Neuron (in vitro differentiated cells): ENCODE data around the gene RNF34.

Experiments
- H2AFZ ChIP-seq: one replicate; pipeline ENCODE4 v1.6.1; 2013; ENCODE audit warnings: low read depth, mild to moderate bottlenecking, inconsistent platforms, low read length, moderate library complexity
- H3K27me3 ChIP-seq: one replicate; pipeline ENCODE4 v1.6.1; 2013; ENCODE audit warnings: low read length; ENCODE audit not compliant: insufficient read depth
- H3K36me3 ChIP-seq: one replicate; pipeline ENCODE4 v1.6.1; 2013; ENCODE audit warnings: low read length; ENCODE audit not compliant: insufficient read depth
- H3K4me1 ChIP-seq: one replicate; pipeline ENCODE4 v1.6.1; 2013; ENCODE audit warnings: low read length; ENCODE audit not compliant: insufficient read depth
- H3K4me3 ChIP-seq: 2 replicates; pipeline ENCODE4 v1.5.1; 2013; ENCODE audit warnings: mild to moderate bottlenecking, low read length, moderate library complexity
- H3K9me3 ChIP-seq: one replicate; pipeline ENCODE4 v1.6.1; 2013; ENCODE audit warnings: low read length

Gene RNF34

GRCh38 chr12:121468499-121468801 is 68.5 kb downstream of the RNF34 start:
- peaks cover 5% of the 10 kb centered on the region for H3K36me3 ChIP-seq
- H3K4me3 ChIP-seq: no peak overlapping the region
- no peak overlapping the region for H2AFZ ChIP-seq
- no peaks in the 10 kb centered on the region for H3K27me3 ChIP-seq
- no peaks in the 10 kb centered on the region for H3K9me3 ChIP-seq
- peaks cover 14% of the 10 kb centered on the region for H3K4me1 ChIP-seq

GRCh38 chr12:121470751-121471150 is 70.8 kb downstream of the RNF34 start:
- Histone ChIP-seq H3K36me3 (no peaks in the 10 kb centered on the region), H3K4me3 (no peak overlapping the region), H3K4me1 (peaks cover 10% of the 10 kb centered on the region), H3K27me3 (no peaks in the 10 kb centered on the region), H2AFZ (no peak overlapping the region), H3K9me3 (no peaks in the 10 kb centered on the region)

- Histone ChIP-seq H2AFZ (no peak overlapping the region), H3K4me3 (no peak overlapping the region), H3K27me3 (no peaks in the 10 kb centered on the region), H3K9me3 (no peaks in the 10 kb centered on the region), H3K36me3 (no peaks in the 10 kb centered on the region), H3K4me1 (peaks cover 6% of the 10 kb centered on the region)
Measured at GRCh38 chr12:121472150-121472905, 72.4 kb downstream of the RNF34 start.
